ENCODE data around the gene MAOB.

DNA sequence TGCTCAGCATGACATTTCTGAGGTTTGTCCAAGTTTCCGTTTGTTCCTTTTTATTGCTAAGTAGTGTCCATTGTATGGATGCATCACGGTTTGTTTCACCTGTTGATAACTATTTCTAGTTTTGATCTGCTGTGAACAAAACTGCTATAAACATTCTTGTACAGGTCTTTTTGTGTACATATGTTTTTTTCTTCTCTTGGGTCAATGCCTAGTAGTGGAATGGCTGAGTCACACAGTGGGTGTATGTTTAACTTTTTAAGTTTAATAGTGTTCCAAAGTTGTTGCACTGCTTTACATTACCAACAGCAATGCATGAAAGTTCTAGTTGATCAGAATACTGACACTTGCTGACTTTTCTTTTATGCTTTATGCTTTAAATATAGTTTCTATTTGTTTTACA is 76.7 kb downstream of the MAOB start:
- no peak for TF ChIP-seq CTCF (IDR thresholded peaks at IDR 0.05)
- TF ChIP-seq POLR2A (IDR thresholded peaks at IDR 0.05) = no peak
- TF ChIP-seq POLR2AphosphoS5 (IDR thresholded peaks at IDR 0.05) = no peak
- no peak for TF ChIP-seq EP300 (IDR thresholded peaks at IDR 0.05)

All from stomach (tissue), 4 donors.